ENCODE measurements around the gene RXYLT1.
"Not testable (repeated sequence)": the region's sequence is repeated elsewhere in the genome, so short reads cannot be mapped to it uniquely, and the experiment has no call there.

RXYLT1 gene, protein sequence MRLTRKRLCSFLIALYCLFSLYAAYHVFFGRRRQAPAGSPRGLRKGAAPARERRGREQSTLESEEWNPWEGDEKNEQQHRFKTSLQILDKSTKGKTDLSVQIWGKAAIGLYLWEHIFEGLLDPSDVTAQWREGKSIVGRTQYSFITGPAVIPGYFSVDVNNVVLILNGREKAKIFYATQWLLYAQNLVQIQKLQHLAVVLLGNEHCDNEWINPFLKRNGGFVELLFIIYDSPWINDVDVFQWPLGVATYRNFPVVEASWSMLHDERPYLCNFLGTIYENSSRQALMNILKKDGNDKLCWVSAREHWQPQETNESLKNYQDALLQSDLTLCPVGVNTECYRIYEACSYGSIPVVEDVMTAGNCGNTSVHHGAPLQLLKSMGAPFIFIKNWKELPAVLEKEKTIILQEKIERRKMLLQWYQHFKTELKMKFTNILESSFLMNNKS

DNA sequence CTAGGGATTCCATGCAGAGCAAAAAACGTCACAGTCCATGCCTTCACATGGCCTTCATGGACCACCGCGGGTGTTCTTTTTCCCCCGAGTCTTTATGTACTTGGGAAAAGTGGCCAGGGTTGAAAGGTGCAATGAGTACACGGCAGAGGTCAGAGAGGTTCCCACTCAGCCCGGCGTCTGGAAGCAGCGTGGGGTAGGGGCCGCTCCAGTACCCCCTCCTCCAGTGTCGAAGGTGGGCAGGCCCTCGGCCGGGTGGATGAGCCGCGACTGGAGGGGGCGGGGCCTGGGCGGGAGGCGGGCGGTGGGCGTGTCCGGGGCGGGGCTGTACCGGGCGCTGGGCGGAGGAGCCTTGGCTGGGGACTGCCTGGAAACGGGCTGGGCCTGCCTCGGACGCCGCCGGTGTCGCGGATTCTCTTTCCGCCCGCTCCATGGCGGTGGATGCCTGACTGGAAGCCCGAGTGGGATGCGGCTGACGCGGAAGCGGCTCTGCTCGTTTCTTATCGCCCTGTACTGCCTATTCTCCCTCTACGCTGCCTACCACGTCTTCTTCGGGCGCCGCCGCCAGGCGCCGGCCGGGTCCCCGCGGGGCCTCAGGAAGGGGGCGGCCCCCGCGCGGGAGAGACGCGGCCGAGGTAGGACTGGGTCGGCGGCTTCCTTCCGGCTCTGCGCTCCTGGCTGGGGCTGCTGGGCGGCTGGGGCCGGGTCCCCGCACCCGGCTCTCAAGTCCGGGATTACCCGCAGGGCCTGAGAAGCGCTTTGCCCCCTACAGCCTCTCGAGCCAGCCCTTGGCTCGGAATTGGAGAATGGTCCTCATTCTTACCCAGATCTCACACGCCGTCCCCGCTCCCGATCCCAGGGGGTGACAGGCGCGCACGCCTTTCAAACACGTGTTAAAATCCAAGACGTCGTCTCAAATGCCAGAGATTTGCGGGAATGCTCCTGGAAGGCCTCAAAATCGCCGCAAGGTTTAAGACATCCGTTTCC is at the start of gene RXYLT1:
Gene RXYLT1 (plus strand): TSS at position 412 of the 984 bp plus-strand sequence. CDS start 52 bp downstream, at position 464.
- peak; percentile 87 for DNase-seq

DNA sequence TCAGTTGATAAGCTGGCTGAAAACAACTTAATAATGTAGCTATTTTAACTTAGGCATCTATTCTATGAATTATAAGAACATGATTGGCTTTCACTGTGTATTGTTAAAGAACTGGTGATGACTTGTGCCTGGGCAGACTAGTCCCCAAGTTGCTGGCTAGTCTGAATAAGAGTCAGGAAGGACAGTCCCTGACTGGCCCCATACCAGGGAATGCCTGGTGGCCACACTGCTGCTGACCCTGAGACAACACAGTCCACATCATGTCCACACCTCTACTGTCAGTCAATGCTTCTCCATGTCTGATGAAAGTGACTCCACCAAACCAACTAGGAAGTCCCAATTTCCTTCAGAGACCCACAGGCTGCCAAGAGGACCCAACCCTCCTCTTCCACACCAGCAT is 46.9 kb upstream of the RXYLT1 start:
- DNase-seq = not testable (repeated sequence)

GRCh38 chr12:63733585-63733984 is 46.1 kb upstream of the RXYLT1 start:
- DNase-seq = not testable (repeated sequence)

GRCh38 chr12:63740551-63740950 is 39.2 kb upstream of the RXYLT1 start:
- not testable (repeated sequence) for DNase-seq

DNA sequence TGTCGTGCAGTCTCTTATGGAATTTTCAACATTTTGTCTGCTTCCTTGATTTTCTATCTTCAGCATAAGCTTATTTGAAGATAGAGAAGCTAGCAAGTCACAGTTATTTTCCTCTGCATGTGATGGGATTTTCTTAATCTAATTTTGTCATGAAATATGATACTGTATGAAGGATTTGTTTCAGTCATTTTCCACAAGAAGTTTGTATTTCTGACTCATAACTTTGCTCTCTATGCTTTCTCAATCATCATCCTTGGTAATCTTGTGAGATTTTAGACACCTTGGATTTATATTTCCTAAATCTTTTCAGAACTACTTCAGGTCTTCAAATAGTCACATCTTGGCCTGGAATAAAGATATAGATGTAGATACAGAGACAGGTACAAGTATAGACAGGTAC is 38.3 kb upstream of the RXYLT1 start:
- not testable (repeated sequence) for DNase-seq

GRCh38 chr12:63744110-63744509 is 35.6 kb upstream of the RXYLT1 start:
- DNase-seq = not testable (repeated sequence)

- DNase-seq = not testable (repeated sequence)
Observed at GRCh38 chr12:63746470-63746869, 33.2 kb upstream of the RXYLT1 start.

DNA sequence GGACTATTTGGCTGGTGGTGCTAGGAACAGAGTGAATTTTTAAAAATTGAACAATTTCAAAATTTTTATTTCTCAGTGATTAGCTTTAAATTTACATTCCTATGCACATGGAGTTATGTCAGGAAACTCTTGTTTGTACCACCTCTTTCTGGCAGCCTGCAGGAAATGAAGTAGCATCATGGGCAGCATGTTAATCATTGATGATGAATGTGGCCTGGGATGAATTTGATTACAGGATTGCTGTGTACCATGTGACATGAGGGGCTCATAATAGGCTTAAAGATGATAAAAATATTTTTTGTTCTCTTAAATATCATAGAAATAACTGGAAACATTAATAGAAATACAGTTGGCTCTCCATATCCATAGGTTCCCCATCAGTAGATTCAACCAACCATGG is 32.6 kb upstream of the RXYLT1 start:
- not testable (repeated sequence) for DNase-seq

DNA sequence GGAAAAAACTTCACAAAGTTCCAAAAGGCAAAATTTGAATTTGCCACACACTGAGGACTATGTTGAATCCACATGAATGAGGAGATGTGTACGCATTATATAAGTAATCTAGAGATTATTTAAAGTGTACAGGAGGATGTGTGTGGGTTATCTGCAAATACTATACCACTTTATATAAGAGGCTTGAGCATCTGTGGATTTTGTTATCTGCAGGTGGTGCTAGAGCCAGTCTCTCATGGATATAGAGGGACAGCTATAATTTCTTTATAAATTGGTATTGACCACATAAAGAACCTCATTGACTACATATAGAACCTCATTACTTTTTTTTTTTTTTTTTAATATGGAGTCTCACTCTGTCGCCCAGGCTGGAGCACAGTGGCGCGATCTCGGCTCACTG is 32.2 kb upstream of the RXYLT1 start:
- no peak for DNase-seq

DNA sequence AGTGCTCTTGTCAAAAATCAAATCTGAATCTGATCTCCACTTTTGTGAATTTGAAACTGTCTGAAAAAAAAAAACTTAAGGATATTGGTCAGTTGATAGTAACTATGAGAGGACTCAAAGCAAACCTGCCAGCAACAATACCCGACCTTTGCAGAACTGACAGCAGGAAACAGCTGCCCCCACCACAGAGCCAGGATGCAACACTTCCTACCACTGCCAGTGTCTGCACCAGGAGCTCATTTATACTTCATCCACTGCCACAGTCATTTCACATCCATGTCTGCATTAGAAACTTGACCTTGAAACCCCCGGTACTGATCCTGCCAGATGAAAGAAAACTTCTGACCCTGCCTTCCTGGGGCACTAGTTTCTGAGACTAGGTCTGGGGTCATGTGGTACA is 27.4 kb upstream of the RXYLT1 start:
- DNase-seq = peak; percentile 6

- no peak for DNase-seq
Observed at GRCh38 chr12:63752841-63753240, 26.9 kb upstream of the RXYLT1 start.

DNA sequence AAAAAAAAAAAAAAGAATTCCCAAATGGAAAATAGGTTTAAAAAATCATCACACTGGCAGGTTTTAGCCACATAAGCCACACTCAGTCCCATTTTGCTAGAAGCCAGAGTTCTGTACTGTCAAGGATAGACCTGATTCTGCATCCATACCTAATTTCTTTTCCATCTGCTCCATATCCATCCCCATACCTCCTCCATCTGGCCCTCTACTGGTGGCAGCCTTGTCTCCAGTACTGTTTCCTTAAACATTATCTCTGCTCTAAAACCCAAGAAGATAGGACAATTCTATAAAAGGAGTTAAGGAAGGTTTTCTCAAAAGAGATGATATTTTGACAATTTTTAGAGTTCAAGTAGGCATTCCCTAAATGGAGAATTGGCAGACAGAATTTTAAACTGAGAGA is 26.0 kb upstream of the RXYLT1 start:
- no peak for DNase-seq

DNA sequence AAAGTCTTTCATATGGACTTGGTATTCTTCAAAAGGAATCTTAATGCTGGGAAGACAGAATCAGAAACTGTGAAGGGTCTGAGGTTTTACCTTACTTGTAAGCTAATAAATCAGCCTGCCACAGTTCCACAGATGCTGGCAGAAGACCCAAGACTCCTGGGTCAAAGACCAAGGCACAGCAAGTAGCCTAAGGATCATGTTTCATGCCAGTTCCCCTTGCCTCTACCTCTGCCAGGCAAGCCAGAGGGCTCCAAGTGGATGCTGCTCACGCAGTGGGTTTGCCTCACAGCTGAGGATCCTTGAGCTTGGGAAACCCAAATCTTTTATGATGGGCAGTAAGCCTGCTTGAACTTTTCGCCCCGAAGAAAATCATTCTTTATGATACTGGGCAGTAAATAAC is 15.2 kb upstream of the RXYLT1 start:
- DNase-seq = no peak

- DNase-seq = peak; percentile 22
Observed at GRCh38 chr12:63766498-63766897, 13.2 kb upstream of the RXYLT1 start.

DNA sequence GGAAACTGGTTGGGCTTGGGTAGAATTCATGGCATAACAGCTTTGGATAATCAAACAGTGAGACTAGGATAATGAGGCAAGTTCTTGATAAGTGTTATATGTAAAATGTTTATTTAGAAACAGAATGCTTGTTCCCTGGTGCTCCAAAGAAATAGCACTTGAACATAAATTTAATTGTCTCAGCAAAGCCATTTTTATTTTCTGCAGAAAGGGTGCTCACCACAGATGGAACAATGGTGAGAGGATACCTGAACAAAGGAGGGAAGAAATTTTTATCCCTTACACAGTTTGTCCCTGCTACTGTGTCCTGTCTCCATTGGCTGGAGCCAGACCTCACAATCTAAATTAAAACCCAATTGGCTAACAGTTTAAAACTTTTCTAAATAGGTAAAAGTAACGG is 9.3 kb upstream of the RXYLT1 start:
- no peak for DNase-seq

- DNase-seq = no peak
Observed at GRCh38 chr12:63777340-63777739, 2.4 kb upstream of the RXYLT1 start.

DNA sequence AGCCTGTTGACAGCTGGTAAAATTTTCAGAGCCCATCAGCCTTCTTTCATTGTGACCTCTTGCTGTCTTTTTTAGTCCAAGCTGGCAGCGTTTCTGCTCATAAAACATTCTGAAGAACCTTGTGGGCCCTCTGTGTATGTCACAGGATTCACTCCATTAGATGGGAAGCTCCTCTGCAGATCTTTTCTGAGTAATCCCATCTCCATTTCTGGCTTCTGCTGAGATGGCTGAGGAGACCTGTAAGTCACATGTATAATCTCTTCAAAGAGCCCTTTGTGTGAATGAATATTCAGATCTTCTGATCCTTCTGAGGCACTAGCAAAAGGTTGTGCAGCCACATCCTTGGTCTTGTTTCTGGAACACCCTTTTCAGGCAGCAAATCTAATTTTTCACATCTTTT is 2.8 kb downstream of the RXYLT1 start:
- no peak for DNase-seq

DNA sequence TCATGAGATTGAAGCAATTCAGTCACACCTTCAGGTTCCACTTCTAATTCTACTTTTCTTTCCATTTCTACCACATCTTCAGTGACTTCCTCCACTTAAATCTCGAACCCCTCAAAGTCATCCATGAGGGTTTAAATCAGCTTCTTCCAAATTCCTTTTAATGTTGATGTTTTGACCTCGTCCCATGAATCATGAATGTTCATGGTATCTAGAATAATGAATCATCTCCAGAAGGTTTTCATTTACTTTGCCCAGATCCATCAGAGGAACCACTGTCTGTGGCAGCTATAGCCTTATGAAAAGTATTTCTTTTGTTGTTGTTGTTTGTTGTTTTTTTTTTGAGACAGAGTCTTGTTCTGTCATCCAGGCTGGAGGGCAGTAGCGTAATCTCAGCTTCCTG is 7.6 kb downstream of the RXYLT1 start:
- no peak for DNase-seq

GRCh38 chr12:63790608-63790945 is 10.9 kb downstream of the RXYLT1 start:
- no peak for DNase-seq

DNA sequence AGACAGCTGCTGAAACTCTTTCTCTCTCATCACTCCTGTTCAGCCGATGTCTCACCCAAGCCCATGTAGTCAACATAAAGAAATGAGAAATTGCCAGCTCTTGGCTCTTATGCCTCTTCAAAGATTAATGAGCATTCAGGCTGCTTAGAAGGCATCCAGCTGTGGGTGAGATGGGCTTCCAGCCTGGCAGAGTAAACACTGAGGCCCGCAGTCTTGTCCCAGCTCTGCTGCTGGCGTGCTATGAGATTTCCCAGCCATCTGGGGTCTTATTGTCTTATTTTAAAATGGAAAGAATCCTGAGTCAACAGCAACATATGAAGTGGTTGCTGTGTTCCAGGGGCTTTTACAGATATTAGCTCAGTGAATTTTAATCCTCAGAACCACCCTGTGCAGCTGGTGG is 12.6 kb downstream of the RXYLT1 start:
- DNase-seq = no peak

DNA sequence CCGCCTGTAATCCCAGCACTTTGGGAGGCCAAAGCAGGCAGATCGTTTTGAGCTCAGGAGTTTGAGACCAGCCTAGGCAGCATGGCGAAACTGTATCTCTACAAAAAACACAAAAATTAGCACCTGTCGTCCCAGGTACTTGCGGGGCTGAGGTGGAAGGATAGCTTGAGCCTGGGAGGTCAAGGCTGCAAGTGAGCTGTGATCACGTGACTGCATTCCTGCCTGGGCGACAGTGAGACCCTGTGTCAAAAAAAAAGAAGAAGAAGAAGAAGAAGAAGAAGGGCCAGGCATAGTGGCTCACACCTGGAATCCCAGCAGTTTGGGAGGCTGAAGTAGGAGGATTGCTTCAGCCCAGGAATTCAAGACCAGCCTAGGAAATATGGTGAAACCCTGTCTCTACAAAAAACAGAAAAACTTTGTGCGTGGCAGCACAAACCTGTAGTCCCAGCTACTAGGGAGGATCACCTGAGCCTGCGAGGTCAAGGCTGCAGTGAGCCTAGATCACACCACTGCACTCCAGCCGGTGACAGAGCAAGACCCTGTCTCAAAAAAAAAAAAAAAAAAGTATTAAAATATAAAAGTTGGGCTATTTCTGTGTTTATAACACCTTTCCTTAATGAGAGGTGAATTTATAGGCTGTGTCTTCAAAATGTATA is 15.5 kb downstream of the RXYLT1 start:
- DNase-seq = no peak

DNA sequence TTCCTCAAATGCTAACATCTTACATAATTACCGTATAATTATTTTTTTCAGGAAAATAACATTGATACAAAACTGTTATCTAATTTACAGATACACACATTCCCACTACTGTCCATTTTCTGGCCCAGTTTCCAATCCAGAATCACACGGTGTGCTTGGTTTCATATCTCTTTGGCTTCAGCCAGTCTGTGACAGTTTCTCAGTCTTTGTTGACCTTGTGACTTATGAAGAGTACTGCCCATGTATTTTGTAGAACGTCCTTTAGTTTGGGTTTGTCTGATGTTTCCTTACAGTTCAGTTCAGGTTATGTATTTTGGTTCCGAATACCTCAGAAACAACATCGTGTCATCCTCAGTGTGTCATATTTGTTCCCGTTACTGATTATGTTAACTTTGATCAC is 16.2 kb downstream of the RXYLT1 start:
- DNase-seq = no peak

- peak; percentile 64 for DNase-seq
Observed at GRCh38 chr12:63802012-63802608, 22.4 kb downstream of the RXYLT1 start.
